SK-N-SH treated with all-trans-retinoic acid at 6 μM for 48 hours (cell line): Measurements from ENCODE around the gene MANBA.

Experiments used
- ATAC-seq: fragments of 200-7000 bp; cut with Tn5 transposase; 3 replicates; pipeline ENCODE4 v1.9.1; 2020; ENCODE audit warnings: mild to moderate bottlenecking, moderate library complexity
- ARNTL ChIP-seq: fragments of 450-650 bp; formaldehyde crosslinking; IDR thresholded peaks from 2 replicates; pipeline ENCODE4 v1.5.0; 2020; ENCODE audit warnings: low read depth, mild to moderate bottlenecking, moderate library complexity, borderline replicate concordance
- BACH2 ChIP-seq: fragments of 250-450 bp; sonication (Bioruptor Pico); IDR thresholded peaks from 2 replicates; pipeline ENCODE4 v1.9.0; 2021; ENCODE audit warnings: mild to moderate bottlenecking, borderline replicate concordance
- CREB5 ChIP-seq: fragments of 250-450 bp; sonication (Bioruptor Pico); IDR thresholded peaks from 2 replicates; pipeline ENCODE4 v1.5.1; 2020; ENCODE audit warnings: low read depth, mild to moderate bottlenecking, moderate library complexity
- CSRNP3 ChIP-seq: fragments of 250-450 bp; sonication (Bioruptor Pico); IDR thresholded peaks from 2 replicates; pipeline ENCODE4 v1.5.1; 2021; ENCODE audit warnings: mild to moderate bottlenecking, moderate library complexity
- ESRRG ChIP-seq: fragments of 250-450 bp; sonication (Bioruptor Pico); IDR thresholded peaks from 2 replicates; pipeline ENCODE4 v1.6.1; 2021; ENCODE audit warnings: mild to moderate bottlenecking
- GLIS3 ChIP-seq: fragments of 250-450 bp; sonication (Bioruptor Pico); IDR thresholded peaks from 2 replicates; pipeline ENCODE4 v1.5.0; 2020; ENCODE audit warnings: mild to moderate bottlenecking, moderate library complexity
- ISL1 ChIP-seq: fragments of 250-450 bp; sonication (Bioruptor Pico); IDR thresholded peaks from 2 replicates; pipeline ENCODE4 v2.1.2; 2022; ENCODE audit warnings: mild to moderate bottlenecking, moderate library complexity
- OSR1 ChIP-seq: fragments of 250-450 bp; sonication (Bioruptor Pico); IDR thresholded peaks from 2 replicates; pipeline ENCODE4 v1.8.0; 2022; ENCODE audit warnings: moderate library complexity, mild to moderate bottlenecking, inconsistent platforms
- PATZ1 ChIP-seq: fragments of 250-450 bp; sonication (Bioruptor Pico); IDR thresholded peaks from 2 replicates; pipeline ENCODE4 v1.8.0; 2020; ENCODE audit warnings: mild to moderate bottlenecking, moderate library complexity, borderline replicate concordance
- POU6F1 ChIP-seq: fragments of 250-450 bp; sonication (Bioruptor Pico); IDR thresholded peaks from 2 replicates; pipeline ENCODE4 v1.8.0; 2021; ENCODE audit warnings: low read depth, mild to moderate bottlenecking, moderate library complexity, borderline replicate concordance
- PPARA ChIP-seq: fragments of 250-450 bp; sonication (Bioruptor Pico); IDR thresholded peaks from 2 replicates; pipeline ENCODE4 v1.5.0; 2020; ENCODE audit warnings: mild to moderate bottlenecking, borderline replicate concordance
- RARB ChIP-seq: fragments of 250-450 bp; sonication (Bioruptor Pico); IDR thresholded peaks from 2 replicates; pipeline ENCODE4 v1.8.0; 2021; ENCODE audit warnings: mild to moderate bottlenecking, moderate library complexity
- SNAI2 ChIP-seq: fragments of 250-450 bp; sonication (Bioruptor Pico); IDR thresholded peaks from 2 replicates; pipeline ENCODE4 v1.5.0; 2020; ENCODE audit warnings: mild to moderate bottlenecking, moderate library complexity
- TCF4 ChIP-seq: fragments of 250-450 bp; sonication (Bioruptor Pico); IDR thresholded peaks from 2 replicates; pipeline ENCODE4 v1.8.0; 2021; ENCODE audit warnings: mild to moderate bottlenecking, moderate library complexity, borderline replicate concordance
- TSHZ2 ChIP-seq: fragments of 250-450 bp; sonication (Bioruptor Pico); IDR thresholded peaks from 2 replicates; pipeline ENCODE4 v1.5.0; 2020; ENCODE audit warnings: mild to moderate bottlenecking, moderate library complexity
- ZC3H10 ChIP-seq: fragments of 250-450 bp; sonication (Bioruptor Pico); IDR thresholded peaks from 2 replicates; pipeline ENCODE4 v1.5.1; 2021; ENCODE audit warnings: mild to moderate bottlenecking, moderate library complexity
- ZFP3 ChIP-seq: fragments of 250-450 bp; sonication (Bioruptor Pico); IDR thresholded peaks from 2 replicates; pipeline ENCODE4 v1.5.0; 2020; ENCODE audit warnings: mild to moderate bottlenecking, moderate library complexity
- ZFP30 ChIP-seq: fragments of 450-650 bp; formaldehyde crosslinking; IDR thresholded peaks from 2 replicates; pipeline ENCODE4 v1.5.0; 2022; ENCODE audit warnings: mild to moderate bottlenecking, moderate library complexity
- ZNF565 ChIP-seq: fragments of 450-650 bp; formaldehyde crosslinking; conservative IDR thresholded peaks from 2 replicates; pipeline ENCODE4 v1.5.0; 2020; ENCODE audit warnings: low read depth, mild to moderate bottlenecking, moderate library complexity
- ZNF70 ChIP-seq: fragments of 450-650 bp; formaldehyde crosslinking; IDR thresholded peaks from 2 replicates; pipeline ENCODE4 v1.5.0; 2020; ENCODE audit warnings: mild to moderate bottlenecking, moderate library complexity
- ZNF8 ChIP-seq: fragments of 450-650 bp; formaldehyde crosslinking; IDR thresholded peaks from 2 replicates; pipeline ENCODE4 v1.5.0; 2020; ENCODE audit warnings: mild to moderate bottlenecking, moderate library complexity

The MANBA gene

GRCh38 chr4:102707150-102707549, 53.6 kb downstream of the MANBA start:
- TF ChIP-seq PPARA (CRISPR knock-in tag) (no peak), CREB5 (no peak)
- no peak for ATAC-seq

- no peak for ATAC-seq
These were observed 55.3 kb downstream of the MANBA start for GRCh38 chr4:102705391-102705935.

GRCh38 chr4:102696758-102697157, 64.0 kb downstream of the MANBA start:
- no peak for TF ChIP-seq BACH2 (CRISPR knock-in tag)
- TF ChIP-seq ESRRG (CRISPR knock-in tag), result no peak
- no peak for TF ChIP-seq ZNF70 (CRISPR knock-in tag)
- no peak for TF ChIP-seq ZNF8 (CRISPR knock-in tag)
- TF ChIP-seq ZNF565 (CRISPR knock-in tag), result no peak
- no peak for TF ChIP-seq POU6F1 (CRISPR knock-in tag)
- no peak for TF ChIP-seq TSHZ2 (CRISPR knock-in tag)
- TF ChIP-seq TCF4 (CRISPR knock-in tag), result no peak
- no peak for TF ChIP-seq GLIS3 (CRISPR knock-in tag)
- ATAC-seq, result no peak

More at GRCh38 chr4:102705391-102705935, 55.3 kb downstream of the MANBA start:
- TF ChIP-seq CSRNP3 (CRISPR knock-in tag), result no peak
- TF ChIP-seq TCF4 (CRISPR knock-in tag), result no peak
- TF ChIP-seq RARB (CRISPR knock-in tag), result no peak

- no peak for ATAC-seq
- TF ChIP-seq SNAI2 (CRISPR knock-in tag) (no peak), TCF4 (CRISPR knock-in tag) (no peak), ZNF8 (CRISPR knock-in tag) (no peak), ZNF70 (CRISPR knock-in tag) (no peak), PATZ1 (CRISPR knock-in tag) (no peak), ZFP30 (CRISPR knock-in tag) (no peak), BACH2 (CRISPR knock-in tag) (no peak), CREB5 (no peak), ARNTL (CRISPR knock-in tag) (no peak), ZFP3 (no peak), ZNF565 (CRISPR knock-in tag) (no peak), RARB (CRISPR knock-in tag) (no peak), OSR1 (no peak), ISL1 (CRISPR knock-in tag) (no peak), ZC3H10 (CRISPR knock-in tag) (no peak)
- TF ChIP-seq, all 23 proteins: peak for 0
These were observed 66.0 kb downstream of the MANBA start for GRCh38 chr4:102694791-102695190.
